BE2C (cell line): ENCODE data around the gene MTRF1.

Experiments used
- DNase-seq: peaks from one replicate; pipeline ENCODE4 v3.0.0-alpha.2; 2020
- H3K27me3 ChIP-seq: fragments of 250-450 bp; sonication (Bioruptor Pico); 2 replicates; pipeline ENCODE4 v1.5.1; 2020; ENCODE audit warnings: mild to moderate bottlenecking
- H3K36me3 ChIP-seq: fragments of 250-450 bp; sonication (Bioruptor Pico); 2 replicates; pipeline ENCODE4 v1.5.1; 2020; ENCODE audit warnings: mild to moderate bottlenecking
- H3K4me1 ChIP-seq: fragments of 250-450 bp; sonication (Bioruptor Pico); 2 replicates; pipeline ENCODE4 v1.5.1; 2020
- H3K4me3 ChIP-seq: 2 replicates; pipeline ENCODE4 v1.5.1; 2011; ENCODE audit warnings: low read depth, low read length
- H3K9me3 ChIP-seq: fragments of 250-450 bp; sonication (Bioruptor Pico); 2 replicates; pipeline ENCODE4 v1.5.1; 2020
- CTCF ChIP-seq: IDR thresholded peaks from 2 replicates; pipeline ENCODE4 v1.5.1; 2012; ENCODE audit warnings: mild to moderate bottlenecking, low read depth, low read length

MTRF1 gene

GRCh38 chr13:41296879-41297646 lies 33.7 kb upstream of the MTRF1 start:
- H3K4me1 ChIP-seq: no peaks in the 10 kb centered on the region
- TF ChIP-seq CTCF: no peak
- H3K27me3 ChIP-seq: peaks cover 10% of the 10 kb centered on the region
- DNase-seq: no peak
- no peaks in the 10 kb centered on the region for H3K9me3 ChIP-seq
- H3K4me3 ChIP-seq: no peak overlapping the region
- H3K36me3 ChIP-seq: no peaks in the 10 kb centered on the region

GRCh38 chr13:41295973-41296372 lies 32.6 kb upstream of the MTRF1 start:
- DNase-seq: no peak
- H3K9me3 ChIP-seq: no peaks in the 10 kb centered on the region
- TF ChIP-seq CTCF: no peak
- H3K4me1 ChIP-seq: no peaks in the 10 kb centered on the region
- H3K4me3 ChIP-seq: no peak overlapping the region
- peaks cover 10% of the 10 kb centered on the region for H3K27me3 ChIP-seq
- H3K36me3 ChIP-seq: no peaks in the 10 kb centered on the region

GRCh38 chr13:41294914-41295313 lies 31.5 kb upstream of the MTRF1 start:
- Histone ChIP-seq H3K27me3 (peaks cover 10% of the 10 kb centered on the region), H3K36me3 (no peaks in the 10 kb centered on the region), H3K4me1 (no peaks in the 10 kb centered on the region), H3K4me3 (no peak overlapping the region), H3K9me3 (no peaks in the 10 kb centered on the region)
- no peak for DNase-seq
- no peak for TF ChIP-seq CTCF

GRCh38 chr13:41293272-41293671 lies 29.9 kb upstream of the MTRF1 start:
- no peak for TF ChIP-seq CTCF
- Histone ChIP-seq H3K4me1 (no peaks in the 10 kb centered on the region), H3K36me3 (no peaks in the 10 kb centered on the region), H3K27me3 (peaks cover 4% of the 10 kb centered on the region; the same call in 1 of the 2 replicates), H3K4me3 (no peak overlapping the region), H3K9me3 (no peaks in the 10 kb centered on the region)
- no peak for DNase-seq

GRCh38 chr13:41291246-41291645 lies 27.9 kb upstream of the MTRF1 start:
- no peaks in the 10 kb centered on the region for H3K36me3 ChIP-seq
- no peak for TF ChIP-seq CTCF
- H3K27me3 ChIP-seq: 0 out of 2 replicates have a peak, but pooled peaks cover 4% of the 10 kb centered on the region
- no peak for DNase-seq
- H3K4me1 ChIP-seq: no peaks in the 10 kb centered on the region
- H3K4me3 ChIP-seq: no peak overlapping the region
- H3K9me3 ChIP-seq: no peaks in the 10 kb centered on the region

- no peak for TF ChIP-seq CTCF
- no peak for DNase-seq
- Histone ChIP-seq H3K4me3 (no peak overlapping the region), H3K4me1 (no peaks in the 10 kb centered on the region), H3K36me3 (no peaks in the 10 kb centered on the region), H3K27me3 (no peaks in the 10 kb centered on the region), H3K9me3 (no peaks in the 10 kb centered on the region)
These were observed 26.1 kb upstream of the MTRF1 start for GRCh38 chr13:41289463-41289881.
